ENCODE measurements around the gene KCNF1. TPM values are rescaled to one million over a fixed set of nuclear protein-coding genes. Genes with fewer than 3 reads are reported as not detected.

The KCNF1 gene
- total and polyA plus RNA-seq, 10 of the 15 experiments (the other 5 are each of a cell fraction or from before 2014, with no cell fraction given) = not detected

- TF ChIP-seq EP300 (IDR thresholded peaks at IDR 0.05; ENCODE audit: borderline replicate concordance in 1 of 2, control insufficient read depth in 1 of 2, low read depth in 2 of 2, low read length in 2 of 2) = no peak
Observed at GRCh38 chr2:10924859-10925258, 13.1 kb downstream of the KCNF1 start (continued).

GRCh38 chr2:10926191-10926820 is 14.6 kb downstream of the KCNF1 start:
- no peaks in the 10 kb centered on the region; a peak in 2 of 4 replicates for H3K27me3 ChIP-seq (replicated peaks in 1 of 2; ENCODE audit: control insufficient read depth in 2 of 2, insufficient read depth in 2 of 2, low read length in 1 of 2)
- SMC1A ChIA-PET (ENCODE audit: uncharacterized antibody, unreplicated experiment) = no interaction called here
- FAIRE-seq = no peak
- WGBS (ENCODE audit: insufficient coverage, insufficient replicate concordance, low lambda C conversion rate, missing lambda C conversion rate) = 44% methylated on average over 14 of the region's 15 CpGs
- H2AFZ ChIP-seq (ENCODE audit: control insufficient read depth, low read depth, low read length) = no peak overlapping the region
- H3K79me2 ChIP-seq (ENCODE audit: control insufficient read depth, insufficient read depth, low read length) = no peaks in the 10 kb centered on the region
- RAD21 ChIA-PET (ENCODE audit: unreplicated experiment) = no interaction called here
- H3K36me3 ChIP-seq (ENCODE audit: control insufficient read depth in 2 of 2, insufficient read depth in 2 of 2, low read length in 1 of 2) = no peaks in the 10 kb centered on the region
- H3K27ac ChIP-seq (ENCODE audit: control insufficient read depth, insufficient read depth) = no peak overlapping the region
- POLR2A ChIA-PET = no interaction called here
- CTCF ChIA-PET = interaction anchor here (0.6 to 1.2 kb wide), 2 partner anchors 16 to 25 kb away, joined by 3 read pairs; no protein-coding TSS in a partner anchor
- no peak for DNase-seq (ENCODE audit: low read depth, low spot score)
- H3K4me2 ChIP-seq (ENCODE audit: control insufficient read depth, insufficient read depth) = no peak overlapping the region
- no peaks in the 10 kb centered on the region for H4K20me1 ChIP-seq (ENCODE audit: control insufficient read depth, insufficient read depth)
- TF ChIP-seq CEBPZ (IDR thresholded peaks at IDR 0.05; ENCODE audit: low read depth, low read length) (no peak), ATF7 (IDR thresholded peaks at IDR 0.05; ENCODE audit: low read depth) (no peak), BMI1 (IDR thresholded peaks at IDR 0.05; ENCODE audit: borderline replicate concordance) (no peak), MTA3 (IDR thresholded peaks at IDR 0.05; ENCODE audit: borderline replicate concordance, low read length) (no peak), POLR2A (IDR thresholded peaks at IDR 0.05; ENCODE audit: low read depth, low read length) (no peak)
- no TSS peak for BruUV-seq (replicated peaks)
- H3K4me1 ChIP-seq (ENCODE audit: control insufficient read depth, insufficient read depth, low read length) = no peaks in the 10 kb centered on the region
- intact Hi-C loops (cut with micrococcal nuclease; ENCODE audit: unreplicated experiment) = no loop called here
- H3K4me3 ChIP-seq = no peak overlapping the region
- no peak overlapping the region for H3K9ac ChIP-seq (ENCODE audit: control insufficient read depth, insufficient read depth, low read length)
- ATAC-seq = no peak
- in situ Hi-C loops (cut with MboI) = no loop called here
- H3K9me3 ChIP-seq (replicated peaks; ENCODE audit: control insufficient read depth, insufficient read depth, low read length) = no peaks in the 10 kb centered on the region
